CD4-positive, alpha-beta T cell (primary cell): ENCODE measurements around the gene TIMM13. TPM values are rescaled to one million over a fixed set of nuclear protein-coding genes. Genes with fewer than 3 reads are reported as not detected.

Experiments used
- ATAC-seq: fragments of 200-7000 bp; cut with Tn5 transposase; one replicate; pipeline ENCODE4 v1.10.0; 2022; ENCODE audit warnings: mild to moderate bottlenecking; ENCODE audit not compliant: poor library complexity
- CTCF ChIA-PET: fragments of 350-600 bp; sonication (Branson Sonifier 250); formaldehyde crosslinking; loops from one replicate; lab custom pipeline; 2021; ENCODE audit warnings: antibody characterized with exemption, inconsistent platforms; lab: Charles Lee
- POLR2A ChIA-PET: fragments of 350-600 bp; sonication (Branson Sonifier 250); formaldehyde crosslinking; loops from one replicate; lab custom pipeline; 2021; ENCODE audit warnings: antibody characterized with exemption, inconsistent platforms; lab: Charles Lee
- DNase-seq, 14 experiments: peaks; one replicate each; pipeline ENCODE4 v3.0.0-alpha.2; 2013 to 2020; ENCODE audit warnings: mixed read lengths in 2 of 14
- H3K27ac ChIP-seq, 2 donors: one replicate each; pipeline versions ENCODE4 v1.5.1 to v1.7.0; 2013; ENCODE audit warnings: low read length in 2 of 2, low read depth in 1 of 2, mild to moderate bottlenecking in 1 of 2
- H3K27me3 ChIP-seq, 2 experiments: 1 replicate in 1 of 2; 2 replicates in 1 of 2; pipeline versions ENCODE4 v1.6.1 to v1.7.0; 2013; ENCODE audit warnings: low read length in 2 of 2, control low read depth in 1 of 2, mild to moderate bottlenecking in 1 of 2, moderate library complexity in 1 of 2; ENCODE audit not compliant: insufficient read depth in 2 of 2, control insufficient read depth in 1 of 2
- H3K36me3 ChIP-seq: one replicate; pipeline ENCODE4 v1.6.1; 2013; ENCODE audit warnings: low read length, control low read depth; ENCODE audit not compliant: insufficient read depth
- H3K4me1 ChIP-seq: one replicate; pipeline ENCODE4 v1.6.1; 2013; ENCODE audit warnings: low read length, control low read depth; ENCODE audit not compliant: insufficient read depth
- H3K4me3 ChIP-seq: one replicate; pipeline ENCODE4 v1.5.1; 2013; ENCODE audit warnings: mild to moderate bottlenecking, low read length, moderate library complexity
- H3K9me3 ChIP-seq, 2 experiments: 1 replicate in 1 of 2; 2 replicates in 1 of 2; pipeline versions ENCODE4 v1.6.1 to v1.7.0; 2013; ENCODE audit warnings: low read length in 2 of 2, mild to moderate bottlenecking in 2 of 2, control low read depth in 1 of 2, moderate library complexity in 1 of 2; ENCODE audit not compliant: control insufficient read depth in 1 of 2, insufficient read depth in 1 of 2
- H3K27ac Mint-ChIP-seq: one replicate; pipeline ENCODE4 v1.8.0; 2020; ENCODE audit warnings: mixed read lengths
- H3K27me3 Mint-ChIP-seq: one replicate; pipeline ENCODE4 v1.8.0; 2021; ENCODE audit warnings: mixed read lengths
- H3K36me3 Mint-ChIP-seq: one replicate; pipeline ENCODE4 v1.8.0; 2021; ENCODE audit warnings: low read depth, mixed read lengths
- H3K4me1 Mint-ChIP-seq: one replicate; pipeline ENCODE4 v1.8.0; 2021; ENCODE audit warnings: low read depth, mixed read lengths
- H3K4me3 Mint-ChIP-seq: one replicate; pipeline ENCODE4 v1.8.0; 2020; ENCODE audit warnings: mild to moderate bottlenecking, mixed read lengths
- H3K9me3 Mint-ChIP-seq: one replicate; pipeline ENCODE4 v1.8.0; 2020; ENCODE audit warnings: mixed read lengths
- intact Hi-C, 2 experiments: fragments of 100-400 bp; cut with DNase I in 1 of 2; cut with micrococcal nuclease in 1 of 2; formaldehyde crosslinking; loops; one replicate each; pipeline versions ENCODE4 v1.15.1 to v1.9.0; 2023 to 2025; cut with DNase I, micrococcal nuclease
- total RNA-seq, 174 experiments: library from RNA in 2 of 174; stranded (reverse) in 2 of 174; gene quantifications; one replicate each; pipeline ENCODE4 v1.2.3 and lab custom pipeline; 2021 to 2026
- TF ChIP-seq, protein P1 (sequence below): fragments of 200-600 bp; IDR thresholded peaks from one replicate; pipeline ENCODE4 v1.8.0; 2022; ENCODE audit warnings: antibody characterized with exemption, mild to moderate bottlenecking

The TIMM13 gene
- total RNA-seq, 2 experiments from 2014 or later, result 17.3 to 22.3 TPM

DNA sequence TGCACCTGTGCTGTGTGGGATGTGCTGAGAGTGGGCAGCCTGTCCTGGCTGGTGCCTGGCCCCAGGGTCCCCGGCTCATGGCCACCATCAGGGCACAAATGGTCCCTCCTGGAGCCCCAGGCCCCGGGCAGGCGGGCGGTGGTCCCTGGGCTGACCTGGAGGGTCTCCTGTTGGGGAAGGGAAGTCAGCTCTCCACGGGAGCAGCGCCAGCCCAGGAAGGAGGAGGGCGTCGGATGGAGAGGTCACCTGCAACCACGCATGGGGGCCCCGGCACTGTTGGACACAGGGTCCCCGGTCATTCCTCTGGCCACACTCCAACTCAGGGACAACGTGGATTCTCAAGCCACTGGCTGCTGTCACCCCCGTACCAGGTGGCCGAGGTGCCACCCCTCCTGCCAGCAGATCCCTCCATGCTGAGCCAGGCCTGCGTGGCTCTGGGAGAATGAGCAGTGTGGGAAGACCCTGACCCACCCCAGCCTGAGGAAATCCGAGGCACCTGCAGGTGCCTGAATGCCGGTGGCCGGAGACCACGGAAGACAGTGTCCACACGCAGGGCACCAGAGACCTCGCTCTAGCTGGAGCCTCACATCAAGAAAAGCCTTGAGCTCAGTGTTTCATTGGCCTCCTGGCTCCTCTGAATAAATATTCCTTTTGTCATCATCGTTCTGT lies 15.9 kb upstream of the TIMM13 start:
- POLR2A ChIA-PET, result no interaction called here
- DNase-seq (no peak), ATAC-seq (no peak)
- Mint-ChIP-seq H3K4me3 (no peak overlapping the region), H3K36me3 (peaks cover 4% of the 10 kb centered on the region), H3K4me1 (peaks cover 12% of the 10 kb centered on the region), H3K27me3 (no peaks in the 10 kb centered on the region), H3K27ac (no peak overlapping the region), H3K9me3 (no peaks in the 10 kb centered on the region)
- Histone ChIP-seq H3K4me3 (no peak overlapping the region), H3K36me3 (peaks cover 27% of the 10 kb centered on the region), H3K27me3 (no peaks in the 10 kb centered on the region), H3K27ac (no peak overlapping the region), H3K4me1 (peaks cover 15% of the 10 kb centered on the region), H3K9me3 (no peaks in the 10 kb centered on the region)
- TF ChIP-seq, protein P1, sequence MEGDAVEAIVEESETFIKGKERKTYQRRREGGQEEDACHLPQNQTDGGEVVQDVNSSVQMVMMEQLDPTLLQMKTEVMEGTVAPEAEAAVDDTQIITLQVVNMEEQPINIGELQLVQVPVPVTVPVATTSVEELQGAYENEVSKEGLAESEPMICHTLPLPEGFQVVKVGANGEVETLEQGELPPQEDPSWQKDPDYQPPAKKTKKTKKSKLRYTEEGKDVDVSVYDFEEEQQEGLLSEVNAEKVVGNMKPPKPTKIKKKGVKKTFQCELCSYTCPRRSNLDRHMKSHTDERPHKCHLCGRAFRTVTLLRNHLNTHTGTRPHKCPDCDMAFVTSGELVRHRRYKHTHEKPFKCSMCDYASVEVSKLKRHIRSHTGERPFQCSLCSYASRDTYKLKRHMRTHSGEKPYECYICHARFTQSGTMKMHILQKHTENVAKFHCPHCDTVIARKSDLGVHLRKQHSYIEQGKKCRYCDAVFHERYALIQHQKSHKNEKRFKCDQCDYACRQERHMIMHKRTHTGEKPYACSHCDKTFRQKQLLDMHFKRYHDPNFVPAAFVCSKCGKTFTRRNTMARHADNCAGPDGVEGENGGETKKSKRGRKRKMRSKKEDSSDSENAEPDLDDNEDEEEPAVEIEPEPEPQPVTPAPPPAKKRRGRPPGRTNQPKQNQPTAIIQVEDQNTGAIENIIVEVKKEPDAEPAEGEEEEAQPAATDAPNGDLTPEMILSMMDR, result no peak
- CTCF ChIA-PET, result no interaction called here
- intact Hi-C loops, result no loop called here

DNA sequence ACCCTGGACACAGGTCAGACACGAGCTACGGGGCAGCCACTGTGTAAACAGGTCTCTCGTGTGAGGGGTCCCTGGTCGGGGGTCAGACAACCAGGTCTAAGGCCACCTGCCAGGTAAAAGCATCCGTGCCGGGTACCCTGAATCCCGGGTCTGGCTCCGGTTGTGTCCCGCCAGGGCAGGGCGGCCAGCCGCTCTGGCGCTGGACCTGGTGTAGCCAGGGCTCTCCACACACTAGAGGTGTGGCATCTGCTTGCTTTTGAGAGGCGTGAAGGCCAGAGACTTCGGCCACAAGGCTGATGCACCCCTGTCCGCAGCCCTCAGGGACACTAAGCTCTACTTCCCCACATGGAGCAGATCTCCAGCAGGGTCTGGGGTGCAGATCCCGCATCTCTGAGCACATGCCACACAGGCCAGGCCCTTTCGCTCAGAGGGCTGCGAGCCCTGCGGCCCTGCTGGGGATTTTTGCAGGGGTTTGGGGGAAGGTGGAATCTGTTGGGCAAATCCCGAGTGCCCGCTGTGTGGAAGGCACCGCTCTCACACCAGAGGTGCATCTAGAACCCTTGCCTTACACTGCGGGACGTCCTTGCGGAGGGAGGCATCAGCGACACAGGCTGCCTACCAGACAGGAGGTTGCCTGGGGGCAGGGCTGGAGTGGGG lies 13.8 kb upstream of the TIMM13 start:
- Mint-ChIP-seq H3K4me3 (no peak overlapping the region), H3K27ac (no peak overlapping the region), H3K9me3 (no peaks in the 10 kb centered on the region), H3K27me3 (no peaks in the 10 kb centered on the region), H3K4me1 (peaks cover 1% of the 10 kb centered on the region), H3K36me3 (peaks cover 4% of the 10 kb centered on the region)
- POLR2A ChIA-PET, result no interaction called here
- peaks cover 39% of the 10 kb centered on the region for H3K36me3 ChIP-seq
- no peaks in the 10 kb centered on the region for H3K27me3 ChIP-seq
- TF ChIP-seq, protein P1, result no peak
- ATAC-seq (no peak), DNase-seq (peak in 1 of 14 experiments; percentile 18)
- no peaks in the 10 kb centered on the region for H3K9me3 ChIP-seq
- H3K4me1 ChIP-seq, result peaks cover 2% of the 10 kb centered on the region
- H3K27ac ChIP-seq, result no peak overlapping the region
- CTCF ChIA-PET, result no interaction called here
- no peak overlapping the region for H3K4me3 ChIP-seq
- intact Hi-C loops, result no loop called here

GRCh38 chr19:2440515-2440914 lies 13.1 kb upstream of the TIMM13 start:
- no peak overlapping the region for H3K27ac Mint-ChIP-seq
- TF ChIP-seq, protein P1, result no peak
- POLR2A ChIA-PET, result no interaction called here
- CTCF ChIA-PET, result no interaction called here
- no peaks in the 10 kb centered on the region for H3K4me1 Mint-ChIP-seq
- H3K27me3 Mint-ChIP-seq, result no peaks in the 10 kb centered on the region
- no peak overlapping the region for H3K27ac ChIP-seq
- no peak overlapping the region for H3K4me3 ChIP-seq
- H3K36me3 Mint-ChIP-seq, result peaks cover 8% of the 10 kb centered on the region
- H3K4me3 Mint-ChIP-seq, result no peak overlapping the region
- H3K36me3 ChIP-seq, result peaks cover 39% of the 10 kb centered on the region
- H3K27me3 ChIP-seq, result no peaks in the 10 kb centered on the region
- no peaks in the 10 kb centered on the region for H3K4me1 ChIP-seq
- no peaks in the 10 kb centered on the region for H3K9me3 ChIP-seq
- no peaks in the 10 kb centered on the region for H3K9me3 Mint-ChIP-seq
- DNase-seq (no peak), ATAC-seq (no peak)
- intact Hi-C loops, result no loop called here
